CD8-positive, alpha-beta memory T cell (primary cell): ENCODE results near the gene RCAN1. TPM values are rescaled to one million over a fixed set of nuclear protein-coding genes. Genes with fewer than 3 reads are reported as not detected.
A peak's percentile ranks its signal among the peaks of the same experiment; 100 is the strongest.

Experiments used
- CTCF ChIA-PET: fragments of 350-600 bp; sonication (Branson Sonifier 250); formaldehyde crosslinking; loops from one replicate; lab custom pipeline; 2021; ENCODE audit warnings: antibody characterized with exemption; lab: Charles Lee
- POLR2A ChIA-PET: fragments of 350-600 bp; sonication (Branson Sonifier 250); formaldehyde crosslinking; loops from one replicate; lab custom pipeline; 2021; ENCODE audit warnings: antibody characterized with exemption; lab: Charles Lee
- DNase-seq, 5 donors: peaks; one replicate each; pipeline versions ENCODE4 v3.0.0 to v3.0.0-alpha.2; 2020 to 2022; ENCODE audit warnings: mixed read lengths in 1 of 5
- H3K27ac ChIP-seq: one replicate; pipeline ENCODE4 v1.7.0; 2013; ENCODE audit warnings: low read depth, mild to moderate bottlenecking, low read length, moderate library complexity
- H3K27me3 ChIP-seq: 2 replicates; pipeline ENCODE4 v1.7.0; 2013; ENCODE audit warnings: low read length, mild to moderate bottlenecking; ENCODE audit not compliant: insufficient read depth, poor library complexity, severe bottlenecking
- H3K36me3 ChIP-seq: 2 replicates; pipeline ENCODE4 v1.7.0; 2013; ENCODE audit warnings: mild to moderate bottlenecking, low read length, moderate library complexity; ENCODE audit not compliant: insufficient read depth
- H3K4me1 ChIP-seq: 2 replicates; pipeline ENCODE4 v1.7.0; 2013; ENCODE audit warnings: mild to moderate bottlenecking, low read length, moderate library complexity; ENCODE audit not compliant: insufficient read depth
- H3K4me3 ChIP-seq: 2 replicates; pipeline ENCODE4 v1.7.0; 2013; ENCODE audit warnings: mild to moderate bottlenecking, low read length
- H3K9me3 ChIP-seq: 2 replicates; pipeline ENCODE4 v1.7.0; 2013; ENCODE audit warnings: mild to moderate bottlenecking, low read length
- H3K27ac Mint-ChIP-seq, 8 donors: one replicate each; pipeline ENCODE4 v1.8.0; 2020 to 2021; ENCODE audit warnings: mixed read lengths in 8 of 8, mild to moderate bottlenecking in 6 of 8, inconsistent platforms in 3 of 8, moderate library complexity in 3 of 8
- H3K27me3 Mint-ChIP-seq, 2 donors: one replicate each; pipeline ENCODE4 v1.8.0; 2020 to 2021; ENCODE audit warnings: mixed read lengths in 2 of 2, mild to moderate bottlenecking in 1 of 2, moderate library complexity in 1 of 2
- H3K36me3 Mint-ChIP-seq, 3 donors: one replicate each; pipeline ENCODE4 v1.8.0; 2020 to 2021; ENCODE audit warnings: mixed read lengths in 3 of 3, inconsistent platforms in 1 of 3, mild to moderate bottlenecking in 1 of 3
- H3K4me1 Mint-ChIP-seq, 3 donors: one replicate each; pipeline ENCODE4 v1.8.0; 2020 to 2021; ENCODE audit warnings: mixed read lengths in 3 of 3, inconsistent platforms in 1 of 3, mild to moderate bottlenecking in 1 of 3
- H3K4me3 Mint-ChIP-seq, 7 donors: one replicate each; pipeline ENCODE4 v1.8.0; 2020 to 2021; ENCODE audit warnings: mixed read lengths in 7 of 7, mild to moderate bottlenecking in 6 of 7, moderate library complexity in 4 of 7, inconsistent platforms in 2 of 7
- H3K9me3 Mint-ChIP-seq, 5 donors: one replicate each; pipeline ENCODE4 v1.8.0; 2020 to 2022; ENCODE audit warnings: mixed read lengths in 5 of 5, mild to moderate bottlenecking in 3 of 5, moderate library complexity in 2 of 5, inconsistent platforms in 1 of 5
- polyA plus RNA-seq: library from polyadenylated mRNA; unstranded; fragments of 300-500 nt; fragmentation: Illumina TruSeq; gene quantifications from one replicate; pipeline ENCODE4 v1.2.3, GENCODE V29; 2021
- total RNA-seq, 2 experiments: library from RNA; stranded (reverse); gene quantifications; one replicate each; pipeline ENCODE4 v1.2.3, GENCODE V29; 2021

The RCAN1 gene
- total and polyA plus RNA-seq, 3 experiments from 2014 or later = 16.0 to 19.6 (median 16.9) TPM

GRCh38 chr21:34520764-34521508, 94.0 kb downstream of the RCAN1 start:
- Mint-ChIP-seq H3K4me1 (peaks cover 0 to 8% (median 0%) of the 10 kb centered on the region in 3 donors), H3K36me3 (peaks cover 0 to 51% (median 13%) of the 10 kb centered on the region in 3 donors), H3K27ac (no peak overlapping the region), H3K4me3 (no peak overlapping the region), H3K9me3 (no peaks in the 10 kb centered on the region), H3K27me3 (no peaks in the 10 kb centered on the region)
- Histone ChIP-seq H3K4me3 (no peak overlapping the region), H3K4me1 (no peaks in the 10 kb centered on the region), H3K27me3 (no peaks in the 10 kb centered on the region), H3K36me3 (no peaks in the 10 kb centered on the region), H3K27ac (no peak overlapping the region), H3K9me3 (no peaks in the 10 kb centered on the region)
- no peak for DNase-seq
- CTCF ChIA-PET = no interaction called here
- POLR2A ChIA-PET = no interaction called here

- no peaks in the 10 kb centered on the region for H3K27me3 Mint-ChIP-seq
- Histone ChIP-seq H3K4me3 (no peak overlapping the region), H3K27ac (no peak overlapping the region), H3K27me3 (no peaks in the 10 kb centered on the region), H3K4me1 (no peaks in the 10 kb centered on the region), H3K9me3 (no peaks in the 10 kb centered on the region), H3K36me3 (no peaks in the 10 kb centered on the region)
- CTCF ChIA-PET = no interaction called here
- H3K9me3 Mint-ChIP-seq = no peaks in the 10 kb centered on the region
- POLR2A ChIA-PET = no interaction called here
- no peak for DNase-seq
- H3K4me3 Mint-ChIP-seq = no peak overlapping the region
- H3K4me1 Mint-ChIP-seq = peaks cover 0 to 4% (median 0%) of the 10 kb centered on the region in 3 donors
- peaks cover 0 to 51% (median 13%) of the 10 kb centered on the region in 3 donors for H3K36me3 Mint-ChIP-seq
- H3K27ac Mint-ChIP-seq = no peak overlapping the region
Observed at GRCh38 chr21:34520281-34520680, 94.6 kb downstream of the RCAN1 start.

DNA sequence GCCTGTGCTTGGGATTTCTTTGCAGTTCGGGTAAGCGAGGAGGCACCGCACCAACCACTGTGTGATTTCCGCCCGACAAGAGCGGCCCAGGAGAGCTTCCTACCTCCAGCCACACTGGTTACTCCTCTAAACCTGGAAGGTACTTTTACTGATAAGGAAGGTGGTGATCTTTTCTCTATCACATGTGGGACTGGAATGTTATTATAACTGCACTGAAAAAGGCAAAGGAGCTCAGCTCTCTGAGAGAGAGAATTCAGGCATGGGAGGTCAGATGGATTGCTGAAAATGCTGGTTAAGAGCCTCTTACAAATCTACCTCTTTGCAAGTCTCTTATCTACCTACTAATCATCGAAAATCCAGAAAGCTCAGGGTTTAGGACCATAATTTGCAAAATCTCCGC, 95.2 kb downstream of the RCAN1 start:
- Histone ChIP-seq H3K4me3 (no peak overlapping the region), H3K9me3 (no peaks in the 10 kb centered on the region), H3K36me3 (no peaks in the 10 kb centered on the region), H3K27ac (no peak overlapping the region), H3K27me3 (no peaks in the 10 kb centered on the region), H3K4me1 (no peaks in the 10 kb centered on the region)
- H3K27ac Mint-ChIP-seq = peak overlapping the region in 1 of 8 donors; percentile 14
- ChIA-PET CTCF (no interaction called here), POLR2A (no interaction called here)
- peaks cover 0 to 51% (median 15%) of the 10 kb centered on the region in 3 donors for H3K36me3 Mint-ChIP-seq
- no peaks in the 10 kb centered on the region for H3K27me3 Mint-ChIP-seq
- no peak overlapping the region for H3K4me3 Mint-ChIP-seq
- no peaks in the 10 kb centered on the region for H3K9me3 Mint-ChIP-seq
- no peak for DNase-seq
- peaks cover 0 to 4% (median 0%) of the 10 kb centered on the region in 3 donors for H3K4me1 Mint-ChIP-seq

DNA sequence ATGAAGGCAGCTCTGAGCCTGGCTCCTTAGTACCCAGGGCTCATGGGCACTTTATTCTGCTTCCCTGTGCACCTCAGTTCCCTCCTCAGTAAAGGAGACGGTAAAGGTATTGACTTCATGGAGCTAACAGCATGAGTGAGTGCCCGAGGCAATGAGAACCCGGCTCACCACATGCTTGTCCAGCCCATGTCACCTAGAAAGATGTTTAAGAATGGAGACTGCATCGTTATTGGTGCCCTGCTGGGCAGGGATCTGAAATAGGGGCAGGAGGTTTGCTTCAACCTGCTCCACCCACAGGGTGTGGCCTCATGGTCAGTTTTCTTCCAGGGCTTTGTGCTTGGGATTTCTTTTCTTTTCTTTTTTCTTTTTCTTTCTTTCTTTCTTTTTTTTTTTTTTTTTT, 95.9 kb downstream of the RCAN1 start:
- CTCF ChIA-PET = no interaction called here
- H3K36me3 ChIP-seq = no peaks in the 10 kb centered on the region
- Mint-ChIP-seq H3K4me3 (no peak overlapping the region), H3K27me3 (no peaks in the 10 kb centered on the region), H3K27ac (peak overlapping the region in 1 of 8 donors; percentile 47), H3K9me3 (no peaks in the 10 kb centered on the region), H3K4me1 (peaks cover 0 to 4% (median 0%) of the 10 kb centered on the region in 3 donors), H3K36me3 (peaks cover 0 to 51% (median 15%) of the 10 kb centered on the region in 3 donors)
- no peaks in the 10 kb centered on the region for H3K9me3 ChIP-seq
- H3K27ac ChIP-seq = no peak overlapping the region
- DNase-seq = no peak
- no peaks in the 10 kb centered on the region for H3K27me3 ChIP-seq
- H3K4me3 ChIP-seq = no peak overlapping the region
- no peaks in the 10 kb centered on the region for H3K4me1 ChIP-seq
- POLR2A ChIA-PET = no interaction called here

- H3K4me3 ChIP-seq = no peak overlapping the region
- no peak for DNase-seq
- no peak overlapping the region for H3K27ac ChIP-seq
- Mint-ChIP-seq H3K9me3 (no peaks in the 10 kb centered on the region), H3K4me1 (peaks cover 0 to 4% (median 0%) of the 10 kb centered on the region in 3 donors), H3K36me3 (peaks cover 0 to 51% (median 15%) of the 10 kb centered on the region in 3 donors), H3K27ac (no peak overlapping the region), H3K4me3 (no peak overlapping the region), H3K27me3 (no peaks in the 10 kb centered on the region)
- H3K9me3 ChIP-seq = no peaks in the 10 kb centered on the region
- H3K4me1 ChIP-seq = no peaks in the 10 kb centered on the region
- no peaks in the 10 kb centered on the region for H3K36me3 ChIP-seq
- ChIA-PET CTCF (no interaction called here), POLR2A (no interaction called here)
- H3K27me3 ChIP-seq = no peaks in the 10 kb centered on the region
Observed at GRCh38 chr21:34518301-34518700, 96.6 kb downstream of the RCAN1 start.

- Histone ChIP-seq H3K27ac (no peak overlapping the region), H3K4me3 (no peak overlapping the region), H3K4me1 (no peaks in the 10 kb centered on the region), H3K27me3 (no peaks in the 10 kb centered on the region), H3K36me3 (no peaks in the 10 kb centered on the region), H3K9me3 (no peaks in the 10 kb centered on the region)
- POLR2A ChIA-PET = no interaction called here
- peak overlapping the region in 1 of 8 donors; percentile 30 for H3K27ac Mint-ChIP-seq
- H3K27me3 Mint-ChIP-seq = no peaks in the 10 kb centered on the region
- CTCF ChIA-PET = no interaction called here
- DNase-seq = no peak
- peaks cover 0 to 49% (median 15%) of the 10 kb centered on the region in 3 donors for H3K36me3 Mint-ChIP-seq
- H3K4me1 Mint-ChIP-seq = peaks cover 0 to 4% (median 0%) of the 10 kb centered on the region in 3 donors
- no peaks in the 10 kb centered on the region for H3K9me3 Mint-ChIP-seq
- H3K4me3 Mint-ChIP-seq = no peak overlapping the region
Observed at GRCh38 chr21:34517491-34518245, 97.2 kb downstream of the RCAN1 start.

- POLR2A ChIA-PET = no interaction called here
Observed at GRCh38 chr21:34517039-34517438, 97.9 kb downstream of the RCAN1 start.

DNA sequence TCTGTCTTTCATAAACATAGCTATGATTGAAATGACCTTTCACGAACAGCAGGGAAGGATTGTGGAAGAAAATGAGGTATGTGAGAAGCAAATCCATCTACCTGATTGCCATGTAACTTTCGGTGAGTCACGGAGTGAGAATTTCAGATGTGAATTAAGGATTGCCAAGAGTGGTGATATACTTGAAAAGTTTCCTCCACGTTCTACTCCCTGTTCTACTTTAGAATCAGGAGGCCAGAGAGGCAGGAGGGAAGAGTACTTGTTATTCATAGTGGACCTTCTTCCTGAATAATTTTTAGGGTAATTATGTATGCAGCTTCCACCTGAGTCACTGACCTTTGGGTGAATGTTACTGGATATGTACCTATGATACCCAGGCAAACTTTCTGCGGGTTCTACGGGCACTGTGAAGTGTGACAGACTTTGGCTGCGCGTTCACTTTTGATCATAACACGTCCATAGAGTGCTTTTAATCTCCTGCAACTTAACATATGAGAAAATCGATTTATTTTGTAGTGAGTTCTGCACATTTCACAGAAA, 100.3 kb downstream of the RCAN1 start:
- ChIA-PET CTCF (no interaction called here), POLR2A (no interaction called here)
- Histone ChIP-seq H3K4me1 (no peaks in the 10 kb centered on the region), H3K4me3 (no peak overlapping the region), H3K27ac (no peak overlapping the region), H3K27me3 (no peaks in the 10 kb centered on the region), H3K9me3 (no peaks in the 10 kb centered on the region), H3K36me3 (no peaks in the 10 kb centered on the region)
- peaks cover 0 to 22% (median 9%) of the 10 kb centered on the region in 3 donors for H3K36me3 Mint-ChIP-seq
- no peak overlapping the region for H3K4me3 Mint-ChIP-seq
- H3K27me3 Mint-ChIP-seq = peaks cover 0 to 3% of the 10 kb centered on the region in 2 donors
- no peak overlapping the region for H3K27ac Mint-ChIP-seq
- no peaks in the 10 kb centered on the region for H3K9me3 Mint-ChIP-seq
- no peak for DNase-seq
- H3K4me1 Mint-ChIP-seq = peaks cover 0 to 4% (median 0%) of the 10 kb centered on the region in 3 donors

More at GRCh38 chr21:34517039-34517438, 97.9 kb downstream of the RCAN1 start:
- DNase-seq = no peak
- CTCF ChIA-PET = no interaction called here
- Mint-ChIP-seq H3K9me3 (no peaks in the 10 kb centered on the region), H3K36me3 (peaks cover 0 to 44% (median 15%) of the 10 kb centered on the region in 3 donors), H3K4me3 (no peak overlapping the region), H3K27ac (no peak overlapping the region), H3K4me1 (peaks cover 0 to 4% (median 0%) of the 10 kb centered on the region in 3 donors), H3K27me3 (no peaks in the 10 kb centered on the region)
- Histone ChIP-seq H3K27ac (no peak overlapping the region), H3K36me3 (no peaks in the 10 kb centered on the region), H3K4me1 (no peaks in the 10 kb centered on the region), H3K9me3 (no peaks in the 10 kb centered on the region), H3K4me3 (no peak overlapping the region), H3K27me3 (no peaks in the 10 kb centered on the region)
